OCI-M2 (cell line): Measurements from ENCODE around the gene VSTM4.

Experiments used
- DNase-seq: peaks from one replicate; lab custom pipeline; 2025; ENCODE audit not compliant: unreplicated experiment; lab: John Stamatoyannopoulos, UW

The VSTM4 gene

GRCh38 chr10:49009199-49009979, 105.9 kb downstream of the VSTM4 start:
- no peak for DNase-seq

DNA sequence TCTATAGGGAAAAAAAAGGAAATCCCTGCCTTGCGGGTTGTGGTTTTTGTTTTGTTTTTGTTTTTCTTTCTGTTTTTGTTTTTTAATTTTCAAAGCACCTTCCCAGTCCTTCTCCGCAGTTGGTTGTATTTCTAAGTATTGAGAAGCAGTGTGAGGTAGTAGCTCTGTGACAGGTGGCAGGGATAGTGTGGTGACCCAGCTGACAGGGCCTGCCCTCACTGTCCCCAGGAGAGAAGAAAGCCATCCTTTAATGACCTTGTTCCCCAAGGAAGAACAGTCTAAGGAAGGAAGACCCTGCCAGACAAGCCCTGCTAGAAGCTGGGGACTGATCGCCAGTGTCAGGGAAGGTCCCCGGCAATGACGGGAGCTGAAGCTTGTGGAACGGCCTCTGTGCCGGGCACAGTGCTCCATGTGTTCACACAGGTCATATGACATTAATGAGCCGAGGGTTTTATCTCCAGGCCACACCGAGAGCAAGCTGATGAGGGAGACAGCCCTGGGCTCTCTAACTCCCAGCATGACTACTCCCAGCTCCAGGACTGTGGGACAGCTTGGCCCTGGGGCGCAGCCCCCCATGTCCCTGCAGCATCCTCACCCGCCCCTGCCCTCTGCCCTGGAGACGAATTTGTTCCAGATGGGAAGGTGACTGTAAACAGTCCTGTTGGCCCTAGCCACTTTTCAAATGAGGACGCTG, 106.7 kb downstream of the VSTM4 start:
- DNase-seq, result no peak

DNA sequence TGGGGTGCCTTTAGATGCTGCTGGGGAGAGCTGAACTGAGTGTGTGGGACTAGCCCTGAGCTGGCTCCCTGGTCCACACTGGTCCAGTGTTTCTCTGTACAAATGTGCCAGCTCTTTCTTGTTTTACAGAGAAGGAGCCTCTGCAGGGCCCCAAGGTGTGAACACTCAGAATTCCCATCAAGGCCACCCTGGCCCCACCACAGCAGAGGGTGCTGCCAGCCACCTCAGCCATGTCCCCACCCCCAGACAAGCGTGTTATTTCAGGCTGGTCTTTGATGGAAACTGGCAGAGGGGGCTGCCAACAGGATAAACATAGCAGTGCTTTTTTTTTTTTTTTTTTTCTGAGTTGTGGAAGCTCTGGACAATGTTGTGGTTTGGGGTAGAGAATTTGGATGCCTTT, 107.2 kb downstream of the VSTM4 start:
- no peak for DNase-seq

- DNase-seq, result no peak
Observed at GRCh38 chr10:49007129-49007528, 108.2 kb downstream of the VSTM4 start.

DNA sequence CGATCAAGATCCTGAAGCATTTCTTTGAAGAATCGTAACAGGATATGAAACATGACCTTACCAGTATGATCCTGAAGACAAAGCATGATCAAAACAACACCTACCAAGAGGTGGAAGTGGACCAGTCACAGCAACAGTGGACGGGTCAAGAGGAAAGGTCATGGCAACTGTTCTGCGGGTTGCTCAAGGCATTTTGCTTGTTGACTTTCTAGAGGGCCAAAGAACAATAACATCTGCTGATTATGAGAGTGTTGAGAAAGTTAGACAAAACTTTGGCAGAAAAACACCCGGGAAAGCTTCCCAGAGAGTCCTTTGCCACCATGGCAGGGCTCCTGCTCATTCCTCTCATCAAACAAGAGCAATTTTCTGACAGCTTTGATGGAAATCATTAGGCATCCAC, 110.1 kb downstream of the VSTM4 start:
- no peak for DNase-seq

- no peak for DNase-seq
Observed at GRCh38 chr10:49001870-49002672, 113.3 kb downstream of the VSTM4 start.

- DNase-seq, result no peak
Observed at GRCh38 chr10:49001402-49001801, 113.9 kb downstream of the VSTM4 start.

DNA sequence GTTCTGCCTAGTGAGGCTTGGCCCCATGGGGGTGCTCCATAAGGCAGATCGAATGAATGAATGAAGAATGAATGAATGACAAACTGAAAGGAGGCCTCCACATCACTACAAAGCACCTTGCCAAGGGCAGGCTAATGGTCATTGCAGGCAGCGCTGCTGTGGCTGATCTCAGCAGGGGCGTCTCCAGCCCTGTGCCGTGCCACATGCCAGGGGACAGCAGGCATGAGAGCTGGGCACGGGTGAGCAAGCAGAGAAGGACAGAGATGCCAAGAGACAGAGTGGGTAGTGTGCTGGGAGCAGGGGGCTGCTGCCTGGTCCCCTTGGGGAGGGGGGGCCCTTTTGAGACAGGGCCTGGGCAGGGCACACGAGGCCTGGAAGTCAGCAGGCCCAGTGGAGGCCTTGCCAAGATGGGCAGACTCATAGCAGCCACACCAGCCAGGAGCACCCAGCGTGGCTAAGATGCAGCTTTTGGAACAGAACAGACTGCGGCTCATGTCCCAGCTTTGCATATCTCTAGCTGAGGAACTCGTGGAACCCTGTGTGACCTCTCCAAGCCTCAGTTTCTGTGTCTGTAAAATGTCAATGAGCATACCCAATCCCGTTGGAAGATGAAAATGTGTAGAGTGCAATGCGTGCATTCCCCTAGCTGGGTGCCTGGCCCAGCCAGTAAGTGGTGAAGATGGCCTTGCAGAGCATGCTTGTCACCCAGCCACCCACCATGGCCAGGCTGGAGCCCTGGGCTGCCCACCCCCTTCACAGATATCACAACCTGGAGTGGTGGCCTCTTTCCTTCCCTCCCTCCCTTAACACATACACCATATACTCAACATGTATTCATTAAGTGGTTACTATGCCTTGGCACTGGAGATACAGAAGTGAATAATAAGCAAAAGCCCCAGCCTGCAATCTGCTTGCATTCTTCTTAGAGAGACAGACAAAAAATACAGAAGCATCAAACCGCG, 114.6 kb downstream of the VSTM4 start:
- no peak for DNase-seq

DNA sequence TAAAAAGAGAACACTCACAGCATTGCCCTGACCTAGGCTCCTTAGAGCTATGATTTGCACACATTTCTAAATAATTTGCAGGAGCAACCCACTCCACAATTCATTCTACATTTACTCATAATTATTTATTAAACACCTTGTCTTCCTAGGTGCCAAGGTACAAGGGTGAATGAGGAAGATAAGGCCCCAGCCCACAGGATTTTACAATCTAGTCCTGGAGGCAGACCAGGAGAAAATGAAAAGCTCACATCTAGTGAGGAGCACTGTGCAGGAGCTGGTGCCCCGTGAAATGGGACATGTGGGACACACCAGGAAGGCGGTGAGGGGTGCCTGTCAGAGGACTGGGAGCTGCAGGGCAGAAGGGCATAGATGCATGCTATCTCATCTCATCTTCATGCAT, 116.0 kb downstream of the VSTM4 start:
- no peak for DNase-seq

GRCh38 chr10:48996329-48996728, 119.0 kb downstream of the VSTM4 start:
- DNase-seq, result no peak

GRCh38 chr10:48993627-48994026, 121.7 kb downstream of the VSTM4 start:
- DNase-seq, result no peak

DNA sequence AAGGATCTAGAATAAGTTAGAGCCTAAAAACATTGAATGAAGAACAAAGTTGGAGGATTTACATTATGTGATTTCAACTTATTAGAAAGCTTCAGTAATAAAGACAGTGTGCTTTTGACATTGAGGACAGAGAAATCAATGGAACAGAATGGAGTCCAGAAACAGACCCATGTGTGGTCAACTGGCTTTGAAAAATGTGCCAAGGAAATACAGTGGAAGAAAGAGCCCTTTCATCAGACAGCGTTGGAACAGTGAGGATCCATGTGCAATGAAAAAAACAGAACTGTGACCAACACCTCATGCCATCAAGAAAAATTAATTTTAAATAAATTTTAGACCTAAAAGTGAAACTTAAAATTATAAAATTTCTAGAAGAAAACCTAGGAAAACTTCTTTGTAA, 125.1 kb downstream of the VSTM4 start:
- no peak for DNase-seq

DNA sequence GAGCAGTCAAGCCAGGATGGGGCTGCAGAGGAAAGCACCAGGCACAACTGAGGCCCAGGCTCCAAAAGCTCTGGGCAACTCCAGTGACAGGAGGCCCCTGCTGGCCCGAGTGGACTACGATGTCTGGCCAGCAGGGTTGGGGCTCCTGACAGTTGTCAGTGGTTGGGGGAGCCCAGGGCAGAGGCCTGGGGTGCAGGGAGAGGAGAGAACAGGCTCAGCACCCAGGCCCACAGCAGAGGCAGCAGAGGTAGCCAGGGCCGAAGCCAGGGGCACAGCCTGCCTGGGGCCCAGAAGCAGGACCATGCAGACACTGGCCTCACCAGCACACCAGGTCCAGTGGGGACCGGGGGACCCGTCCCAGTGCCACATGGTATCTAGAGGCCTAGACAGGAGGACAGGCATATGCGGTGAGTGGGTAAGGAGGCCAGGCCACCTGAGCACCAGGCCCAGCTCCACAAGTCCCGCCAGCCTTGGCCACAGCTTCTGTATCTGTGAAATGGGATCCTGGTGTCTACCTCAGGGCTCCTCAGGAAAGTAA, 129.6 kb downstream of the VSTM4 start:
- DNase-seq, result no peak

DNA sequence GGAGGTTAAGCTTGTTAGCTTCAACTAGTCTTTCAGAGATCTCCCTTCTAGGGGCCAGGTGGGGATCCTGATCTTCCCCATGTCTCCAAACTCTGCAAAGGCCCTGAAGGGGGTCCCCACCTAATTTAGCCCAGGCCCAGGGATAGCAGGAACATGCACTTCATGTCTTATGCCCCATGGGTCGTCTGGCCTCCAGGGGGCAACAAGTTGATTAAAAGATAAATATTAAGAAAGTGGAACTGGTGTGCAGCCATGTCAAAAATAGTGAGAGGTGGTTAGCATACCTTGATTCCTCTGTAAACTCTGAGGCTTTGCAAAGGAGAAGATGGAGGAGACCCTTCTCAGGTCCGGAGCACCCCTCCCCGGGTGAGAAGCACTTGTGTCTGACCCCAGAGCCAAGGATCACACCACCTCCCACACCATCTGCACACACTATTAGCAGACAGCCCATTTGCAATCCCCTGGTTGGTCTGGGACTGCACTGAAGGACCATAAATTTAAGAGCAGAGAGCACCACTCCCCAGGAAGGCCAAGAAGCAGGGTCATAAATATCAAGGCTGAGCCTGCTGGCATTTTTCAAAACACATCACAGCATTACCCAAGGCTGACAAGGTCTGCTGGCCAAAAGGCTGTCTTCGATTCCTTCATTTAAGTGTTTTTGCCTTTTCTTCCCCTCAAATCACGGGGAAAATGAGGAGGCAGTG, 131.5 kb downstream of the VSTM4 start:
- DNase-seq, result no peak

DNA sequence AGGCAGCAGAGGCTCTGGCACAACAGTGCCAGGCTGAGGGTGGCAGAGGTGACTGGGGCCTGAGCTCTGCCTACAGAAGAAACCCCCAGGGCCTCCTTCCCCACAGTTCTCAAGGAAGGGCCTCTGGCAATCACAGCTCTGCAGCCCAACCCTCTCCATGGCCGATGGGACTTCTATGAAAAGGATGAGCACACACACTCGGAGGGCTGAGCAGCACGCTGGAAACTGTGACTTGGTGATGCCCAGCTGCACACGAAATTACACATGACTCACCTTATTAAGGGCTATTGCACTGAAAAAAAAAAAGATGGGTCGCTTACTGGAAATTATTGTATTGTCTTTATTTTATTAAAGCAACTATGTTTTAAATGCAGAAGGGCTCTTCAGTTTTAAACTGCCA, 132.7 kb downstream of the VSTM4 start:
- DNase-seq, result no peak

- DNase-seq, result no peak
Observed at GRCh38 chr10:48981310-48981907, 133.9 kb downstream of the VSTM4 start.

- no peak for DNase-seq
Observed at GRCh38 chr10:48978318-48978717, 137.0 kb downstream of the VSTM4 start.

DNA sequence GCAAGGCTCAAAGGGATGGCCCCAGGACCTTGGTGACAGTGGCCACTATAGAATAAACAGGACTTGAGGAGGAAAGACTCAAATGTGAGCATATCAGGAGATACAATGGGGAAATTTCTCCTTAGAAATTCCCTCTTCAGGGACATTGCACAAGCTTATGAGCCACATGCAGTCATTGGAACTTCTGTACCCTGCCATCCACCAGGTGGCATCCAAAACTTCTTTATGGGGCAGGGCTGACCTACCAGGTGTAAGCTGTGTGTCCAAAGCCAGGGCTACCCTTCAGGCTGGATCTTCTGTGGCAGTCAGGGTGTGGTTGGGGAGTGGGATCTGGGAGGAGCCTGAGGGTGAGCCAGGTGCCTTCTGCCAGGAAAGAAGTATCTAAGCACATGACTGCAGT, 139.1 kb downstream of the VSTM4 start:
- DNase-seq, result no peak

DNA sequence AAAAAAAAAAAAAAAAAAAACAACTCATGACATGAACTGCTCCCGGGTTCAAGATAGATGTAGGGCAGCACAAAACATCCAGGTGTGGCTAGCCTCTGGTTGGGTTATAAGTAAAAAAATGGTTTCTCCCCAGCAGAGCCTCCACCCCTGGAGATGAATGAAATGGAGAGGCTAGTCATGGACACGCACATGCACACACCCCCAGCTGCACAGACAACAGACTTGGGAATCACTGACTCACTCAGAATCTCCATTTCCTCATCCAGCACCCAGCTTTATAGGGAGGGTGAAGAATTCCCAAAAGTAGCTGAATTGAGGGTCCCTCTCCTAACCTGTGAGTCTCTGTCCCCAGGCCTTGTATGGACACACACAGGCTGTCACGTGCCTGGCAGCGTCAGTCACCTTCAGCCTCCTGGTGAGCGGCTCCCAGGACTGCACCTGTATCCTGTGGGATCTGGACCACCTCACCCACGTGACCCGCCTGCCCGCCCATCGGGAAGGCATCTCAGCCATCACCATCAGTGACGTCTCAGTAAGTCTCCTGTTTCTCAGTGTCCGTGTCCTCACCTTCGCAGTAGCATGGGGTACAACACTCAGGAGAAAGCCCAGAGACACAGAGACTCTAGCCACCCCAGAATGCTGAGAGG, 140.7 kb downstream of the VSTM4 start:
- DNase-seq, result no peak
